Measurements from ENCODE around the gene OR6B2.

GRCh38 chr2:240078631-240079030 is 48.4 kb upstream of the OR6B2 start:
- no peak for TF ChIP-seq EP300 (IDR thresholded peaks at IDR 0.05; ENCODE audit: borderline replicate concordance)
- no peak for TF ChIP-seq NFIC (IDR thresholded peaks at IDR 0.05)
- TF ChIP-seq EGR1 (IDR thresholded peaks at IDR 0.05), result no peak
- no peak for TF ChIP-seq TCF12 (IDR thresholded peaks at IDR 0.05; ENCODE audit: low read depth)
